ENCODE measurements around the gene FBRS.

GRCh38 chr16:30609926-30610839 is 48.0 kb upstream of the FBRS start, which contains the start of gene ZNF689:
- TF ChIP-seq POLR2A (IDR thresholded peaks at IDR 0.05; ENCODE audit: low read depth, low read length) (peak; percentile 74), TAF1 (IDR thresholded peaks at IDR 0.05; ENCODE audit: low read depth, low read length) (peak; percentile 94)
